PC-3 (cell line): ENCODE data around the gene TFG. TPM values are rescaled to one million over a fixed set of nuclear protein-coding genes. Genes with fewer than 3 reads are reported as not detected.

ENCODE experiments used
- ATAC-seq: fragments of 200-7000 bp; cut with Tn5 transposase; 2 replicates; pipeline ENCODE4 v1.9.1; 2020; ENCODE audit warnings: mild to moderate bottlenecking, moderate library complexity
- BruUV-seq: library from RNA; stranded (reverse); fragments of 400-500 nt; replicated peaks from 2 replicates; lab custom pipeline; 2021; lab: Mats Ljungman, UMichigan
- CTCF ChIA-PET: fragments of 300-600 bp; sonication (Branson Sonifier 250); formaldehyde crosslinking; loops from one replicate; lab custom pipeline; 2022; ENCODE audit warnings: antibody characterized with exemption; lab: Charles Lee
- POLR2A ChIA-PET: fragments of 300-600 bp; sonication (Branson Sonifier 250); formaldehyde crosslinking; loops from one replicate; lab custom pipeline; 2022; ENCODE audit warnings: antibody characterized with exemption; ENCODE audit not compliant: unreplicated experiment; lab: Charles Lee
- DNase-seq: peaks from one replicate; pipeline ENCODE4 v3.0.0-alpha.2; 2015
- H2AFZ ChIP-seq: fragments of 300-600 bp; sonication (generic); 2 replicates; pipeline ENCODE4 v1.6.0; 2016; ENCODE audit warnings: antibody characterized with exemption, low read length
- H3F3A ChIP-seq: fragments of 300-600 bp; sonication (generic); one replicate; pipeline ENCODE4 v1.6.0; 2017; ENCODE audit warnings: antibody characterized with exemption, low read length, control low read depth, mild to moderate bottlenecking; ENCODE audit not compliant: unreplicated experiment
- H3K27ac ChIP-seq: fragments of 300-600 bp; sonication (generic); 2 replicates; pipeline ENCODE4 v1.5.1; 2016; ENCODE audit warnings: mild to moderate bottlenecking, low read length
- H3K27me3 ChIP-seq: fragments of 300-600 bp; sonication (generic); 2 replicates; pipeline ENCODE4 v1.6.1; 2016; ENCODE audit warnings: low read length, mixed read lengths
- H3K36me3 ChIP-seq: fragments of 300-600 bp; sonication (generic); 2 replicates; pipeline ENCODE4 v1.6.1; 2016; ENCODE audit warnings: low read depth, mixed run types, low read length, mixed read lengths
- H3K4me1 ChIP-seq: fragments of 300-600 bp; sonication (generic); 2 replicates; pipeline ENCODE4 v1.5.1; 2016; ENCODE audit warnings: low read length; ENCODE audit not compliant: insufficient read depth
- H3K4me2 ChIP-seq: fragments of 300-600 bp; sonication (generic); 2 replicates; pipeline ENCODE4 v1.6.0; 2016; ENCODE audit warnings: low read length
- H3K4me3 ChIP-seq: fragments of 300-600 bp; sonication (generic); 2 replicates; pipeline ENCODE4 v1.5.1; 2016; ENCODE audit warnings: mild to moderate bottlenecking, low read length, mixed read lengths
- H3K79me2 ChIP-seq: fragments of 300-600 bp; sonication (generic); 2 replicates; pipeline ENCODE4 v1.6.1; 2017; ENCODE audit warnings: low read length, mixed read lengths
- H3K9ac ChIP-seq: fragments of 300-600 bp; sonication (generic); 2 replicates; pipeline ENCODE4 v1.6.0; 2016; ENCODE audit warnings: mild to moderate bottlenecking, low read length
- H3K9me2 ChIP-seq: fragments of 300-600 bp; sonication (generic); replicated peaks from 2 replicates; pipeline ENCODE4 v1.6.1; 2016; ENCODE audit warnings: mixed run types, low read length, mixed read lengths
- H3K9me3 ChIP-seq: fragments of 300-600 bp; sonication (generic); 2 replicates; pipeline ENCODE4 v1.6.1; 2016; ENCODE audit warnings: low read length, mixed read lengths
- H4K20me1 ChIP-seq: fragments of 300-600 bp; sonication (generic); 2 replicates; pipeline ENCODE4 v1.6.1; 2016; ENCODE audit warnings: low read length, mixed read lengths
- CTCF ChIP-seq: fragments of 300-600 bp; sonication (generic); conservative IDR thresholded peaks from 2 replicates; pipeline ENCODE4 v1.5.1; 2017; ENCODE audit warnings: antibody characterized with exemption, low read depth, mild to moderate bottlenecking, low read length
- EZH2 ChIP-seq: fragments of 300-600 bp; sonication (generic); IDR thresholded peaks from one replicate; pipeline ENCODE4 v1.6.1; 2017; ENCODE audit warnings: antibody characterized with exemption, mild to moderate bottlenecking, low read length; ENCODE audit not compliant: unreplicated experiment
- EZH2phosphoT487 ChIP-seq: fragments of 300-600 bp; sonication (generic); IDR thresholded peaks from 2 replicates; pipeline ENCODE4 v1.6.1; 2018; ENCODE audit warnings: mild to moderate bottlenecking, antibody characterized with exemption, low read length, borderline replicate concordance
- intact Hi-C: fragments of 100-400 bp; cut with micrococcal nuclease; formaldehyde crosslinking; loops from 2 replicates; pipeline ENCODE4 v1.9.0; 2023
- total RNA-seq: library from RNA; depleted of rRNA; stranded (reverse); fragments of >200 nt; gene quantifications from 2 replicates; pipeline ENCODE4 v1.2.3, GENCODE V29; 2014

The TFG gene
- total RNA-seq, 1 experiment from 2014 or later, result 97.9 TPM

GRCh38 chr3:100730524-100730923, 21.2 kb downstream of the TFG start:
- intact Hi-C loops, result no loop called here
- DNase-seq, result no peak
- Histone ChIP-seq H3K27ac (no peak overlapping the region), H3K9ac (no peak overlapping the region), H4K20me1 (peaks cover 11% of the 10 kb centered on the region), H3K4me1 (no peaks in the 10 kb centered on the region), H3K79me2 (peaks cover 86% of the 10 kb centered on the region), H2AFZ (no peak overlapping the region), H3K36me3 (peaks cover 84% of the 10 kb centered on the region), H3F3A (no peaks in the 10 kb centered on the region), H3K4me2 (no peak overlapping the region), H3K9me3 (no peaks in the 10 kb centered on the region), H3K4me3 (no peak overlapping the region), H3K27me3 (no peaks in the 10 kb centered on the region), H3K9me2 (no peaks in the 10 kb centered on the region)
- TF ChIP-seq CTCF, result no peak
- TF ChIP-seq EZH2, result no peak
- TF ChIP-seq EZH2phosphoT487, result no peak
- ATAC-seq, result no peak
- POLR2A ChIA-PET, result no interaction called here
- CTCF ChIA-PET, result no interaction called here
- no TSS peak for BruUV-seq

GRCh38 chr3:100732435-100732834, 23.1 kb downstream of the TFG start:
- H3K27me3 ChIP-seq, result no peaks in the 10 kb centered on the region
- no peaks in the 10 kb centered on the region for H3K9me3 ChIP-seq
- H4K20me1 ChIP-seq, result peaks cover 1% of the 10 kb centered on the region
- H3K4me1 ChIP-seq, result no peaks in the 10 kb centered on the region
- ChIA-PET CTCF (no interaction called here), POLR2A (no interaction called here)
- H3K79me2 ChIP-seq, result peaks cover 67% of the 10 kb centered on the region
- peaks cover 84% of the 10 kb centered on the region for H3K36me3 ChIP-seq
- H3K9me2 ChIP-seq, result no peaks in the 10 kb centered on the region
- no peak overlapping the region for H2AFZ ChIP-seq
- no peak overlapping the region for H3K4me3 ChIP-seq
- ATAC-seq (no peak), DNase-seq (no peak)
- no peak overlapping the region for H3K9ac ChIP-seq
- no peak for TF ChIP-seq EZH2
- TF ChIP-seq EZH2phosphoT487, result no peak
- no peaks in the 10 kb centered on the region for H3F3A ChIP-seq
- no peak overlapping the region for H3K4me2 ChIP-seq
- H3K27ac ChIP-seq, result no peak overlapping the region
- BruUV-seq, result no TSS peak
- intact Hi-C loops, result no loop called here

- Histone ChIP-seq H3K9ac (no peak overlapping the region), H4K20me1 (no peaks in the 10 kb centered on the region), H3K36me3 (peaks cover 90% of the 10 kb centered on the region), H3K79me2 (peaks cover 28% of the 10 kb centered on the region), H3K9me3 (no peaks in the 10 kb centered on the region), H3K27ac (no peak overlapping the region), H3K4me1 (no peaks in the 10 kb centered on the region), H3K4me2 (no peak overlapping the region), H3K27me3 (no peaks in the 10 kb centered on the region), H3K9me2 (no peaks in the 10 kb centered on the region), H3K4me3 (no peak overlapping the region), H3F3A (no peaks in the 10 kb centered on the region), H2AFZ (no peak overlapping the region)
- no TSS peak for BruUV-seq
- CTCF ChIA-PET, result no interaction called here
- peak; percentile 80 for ATAC-seq
- intact Hi-C loops, result loop anchor here (1.0 to 5.0 kb wide), 2 partner anchors 459 to 645 kb away; no protein-coding TSS in a partner anchor
- POLR2A ChIA-PET, result no interaction called here
- DNase-seq, result peak; percentile 51
- no peak for TF ChIP-seq EZH2
- no peak for TF ChIP-seq EZH2phosphoT487
- peak; percentile 79 for TF ChIP-seq CTCF
Measured at GRCh38 chr3:100737334-100737733, 28.0 kb downstream of the TFG start.
